Panc1 (cell line): Measurements from ENCODE around the gene HPCAL1. TPM values are rescaled to one million over a fixed set of nuclear protein-coding genes. Genes with fewer than 3 reads are reported as not detected.

Source experiments
- ATAC-seq: fragments of 200-7000 bp; cut with Tn5 transposase; 2 replicates; pipeline ENCODE4 v1.9.1; 2020; ENCODE audit warnings: mild to moderate bottlenecking, moderate library complexity
- BruUV-seq: library from RNA; stranded (reverse); fragments of 400-500 nt; replicated peaks from 2 replicates; lab custom pipeline; 2021; lab: Mats Ljungman, UMichigan
- CTCF ChIA-PET: fragments of 300-600 bp; sonication (Branson Sonifier 250); formaldehyde crosslinking; loops from one replicate; lab custom pipeline; 2022; ENCODE audit warnings: antibody characterized with exemption; lab: Charles Lee
- POLR2A ChIA-PET: fragments of 300-600 bp; sonication (Branson Sonifier 250); formaldehyde crosslinking; loops from one replicate; lab custom pipeline; 2022; ENCODE audit warnings: antibody characterized with exemption; lab: Charles Lee
- DNase-seq: peaks from one replicate; pipeline ENCODE4 v3.0.0-alpha.2; 2010; ENCODE audit warnings: low read depth, low spot score
- H3K27ac ChIP-seq: 2 replicates; pipeline ENCODE4 v1.5.1; 2011; ENCODE audit warnings: mild to moderate bottlenecking, low read length, inconsistent platforms
- H3K27me3 ChIP-seq: fragments of 200-500 bp; sonication (Bioruptor generic); 2 replicates; pipeline ENCODE4 v1.6.0; 2014; ENCODE audit warnings: low read length, inconsistent platforms; ENCODE audit not compliant: control insufficient read depth, insufficient read depth
- H3K36me3 ChIP-seq: fragments of 200-500 bp; sonication (Bioruptor generic); 2 replicates; pipeline ENCODE4 v1.5.1; 2014; ENCODE audit warnings: inconsistent platforms, mild to moderate bottlenecking, low read length, moderate library complexity; ENCODE audit not compliant: control insufficient read depth, insufficient read depth
- H3K4me1 ChIP-seq: 2 replicates; pipeline ENCODE4 v1.5.1; 2011; ENCODE audit warnings: inconsistent platforms, mild to moderate bottlenecking, low read length, moderate library complexity; ENCODE audit not compliant: control insufficient read depth, insufficient read depth
- H3K4me3 ChIP-seq, 2 experiments: 2 replicates each; pipeline ENCODE4 v1.5.1; 2011 to 2012; ENCODE audit warnings: low read depth in 2 of 2, low read length in 2 of 2, mild to moderate bottlenecking in 2 of 2, inconsistent platforms in 1 of 2, moderate library complexity in 1 of 2
- H3K9me3 ChIP-seq: fragments of 200-500 bp; sonication (Bioruptor generic); 2 replicates; pipeline ENCODE4 v1.5.1; 2014; ENCODE audit warnings: low read depth, mild to moderate bottlenecking, inconsistent platforms, low read length, moderate library complexity; ENCODE audit not compliant: control insufficient read depth, insufficient read depth
- CTCF ChIP-seq: fragments of 450-650 bp; IDR thresholded peaks from 2 replicates; pipeline ENCODE4 v1.5.1; 2017; ENCODE audit warnings: mild to moderate bottlenecking
- POLR2AphosphoS5 ChIP-seq: IDR thresholded peaks from 2 replicates; pipeline ENCODE4 v1.6.1; 2012; ENCODE audit warnings: mild to moderate bottlenecking, low read depth, low read length, moderate library complexity
- REST ChIP-seq, 2 experiments: IDR thresholded peaks; 2 replicates each; pipeline ENCODE4 v1.6.1; 2011 to 2012; ENCODE audit warnings: low read depth in 2 of 2, control low read depth in 1 of 2, low read length in 1 of 2, mild to moderate bottlenecking in 1 of 2, moderate library complexity in 1 of 2; ENCODE audit not compliant: insufficient read depth in 1 of 2
- SIN3A ChIP-seq: IDR thresholded peaks from 2 replicates; pipeline ENCODE4 v1.6.1; 2012; ENCODE audit warnings: low read depth, mild to moderate bottlenecking, low read length, moderate library complexity, borderline replicate concordance; ENCODE audit not compliant: insufficient read depth
- TCF7L2 ChIP-seq: IDR thresholded peaks from 2 replicates; pipeline ENCODE4 v1.6.1; 2011; ENCODE audit warnings: mild to moderate bottlenecking, low read depth, low read length, inconsistent platforms
- in situ Hi-C: cut with HindIII; loops from 2 replicates; pipeline ENCODE4 v1.10.0; 2016; ENCODE audit warnings: low sequenced_read_pairs, low pct_unique_long_range_greater_than_20kb
- intact Hi-C: fragments of 100-400 bp; cut with micrococcal nuclease; formaldehyde crosslinking; loops from one replicate; pipeline ENCODE4 v1.10.0; 2022; ENCODE audit not compliant: unreplicated experiment
- total RNA-seq: library from RNA; stranded (reverse); gene quantifications from one replicate; pipeline ENCODE4 v1.2.1, GENCODE V29; 2021; ENCODE audit not compliant: unreplicated experiment

HPCAL1 gene
- total RNA-seq, 1 experiment from 2014 or later, result 234 TPM

- ATAC-seq, result peak; percentile 42
- H3K27me3 ChIP-seq, result no peaks in the 10 kb centered on the region
- intact Hi-C loops (loop anchor here (10.0 kb wide), 1 partner anchor 161 kb away; no protein-coding TSS in a partner anchor), in situ Hi-C loops (no loop called here)
- no peak for DNase-seq
- H3K4me3 ChIP-seq, result peak overlapping the region; percentile 88 to 94
- peaks cover 63% of the 10 kb centered on the region for H3K4me1 ChIP-seq
- BruUV-seq, result TSS peak; percentile 37
- H3K27ac ChIP-seq, result peak overlapping the region; percentile 91
- TF ChIP-seq SIN3A, result no peak
- peak; percentile 70 for TF ChIP-seq CTCF
- TF ChIP-seq POLR2AphosphoS5, result no peak; the same call in 1 of the 2 replicates
- ChIA-PET CTCF (interaction anchor here (0.7 kb wide), 1 partner anchor 97 kb away, joined by 7 read pairs; no protein-coding TSS in a partner anchor), POLR2A (no interaction called here)
- no peaks in the 10 kb centered on the region; the same call in none of the 2 replicates for H3K36me3 ChIP-seq
- H3K9me3 ChIP-seq, result no peaks in the 10 kb centered on the region
Measured at GRCh38 chr2:10305715-10306114, 3.0 kb downstream of the HPCAL1 start.

GRCh38 chr2:10306901-10307463, 4.3 kb downstream of the HPCAL1 start:
- ATAC-seq, result no peak
- Histone ChIP-seq H3K27me3 (no peaks in the 10 kb centered on the region), H3K4me3 (peak overlapping the region in 1 of 2 experiments; percentile 21; a peak in 2 of 4 replicates), H3K4me1 (peaks cover 57% of the 10 kb centered on the region), H3K36me3 (no peaks in the 10 kb centered on the region; the same call in none of the 2 replicates), H3K9me3 (no peaks in the 10 kb centered on the region), H3K27ac (peak overlapping the region; percentile 35; the same call in 1 of the 2 replicates)
- TF ChIP-seq SIN3A (no peak), REST (IDR thresholded peaks at IDR 0.05; ENCODE audit: insufficient read depth in 1 of 2, low read depth in 2 of 2, low read length in 1 of 2) (no peak), TCF7L2 (no peak), CTCF (no peak), POLR2AphosphoS5 (no peak)
- intact Hi-C loops, result loop anchor here (10.0 kb wide), 1 partner anchor 162 kb away; no protein-coding TSS in a partner anchor
- no TSS peak for BruUV-seq
- POLR2A ChIA-PET, result no interaction called here
- DNase-seq, result no peak
- in situ Hi-C loops, result no loop called here
- CTCF ChIA-PET, result interaction anchor here (0.6 kb wide), 1 partner anchor 171 kb away, joined by 5 read pairs; no protein-coding TSS in a partner anchor
